Parathyroid adenoma (tissue), 2 donors: Measurements from ENCODE around the gene FKBP3.
"Not testable (repeated sequence)": the region's sequence is repeated elsewhere in the genome, so short reads cannot be mapped to it uniquely, and the experiment has no call there.

ENCODE experiments used
- H2AFZ ChIP-seq: fragments of 300-600 bp; sonication (generic); one replicate; pipeline ENCODE4 v1.7.0; 2017; ENCODE audit warnings: antibody characterized with exemption, mild to moderate bottlenecking
- H3K27ac ChIP-seq: fragments of 300-600 bp; sonication (generic); one replicate; pipeline ENCODE4 v1.7.0; 2017
- H3K27me3 ChIP-seq: fragments of 300-600 bp; sonication (generic); one replicate; pipeline ENCODE4 v1.7.0; 2017; ENCODE audit warnings: low read length; ENCODE audit not compliant: control insufficient read depth, insufficient read depth
- H3K36me3 ChIP-seq: fragments of 300-600 bp; sonication (generic); one replicate; pipeline ENCODE4 v1.7.0; 2017; ENCODE audit warnings: low read length; ENCODE audit not compliant: control insufficient read depth, insufficient read depth
- H3K4me1 ChIP-seq: fragments of 300-600 bp; sonication (generic); one replicate; pipeline ENCODE4 v1.7.0; 2017; ENCODE audit warnings: control low read depth
- H3K4me2 ChIP-seq: fragments of 300-600 bp; sonication (generic); one replicate; pipeline ENCODE4 v1.7.0; 2017; ENCODE audit warnings: low read length
- H3K4me3 ChIP-seq: fragments of 300-600 bp; sonication (generic); one replicate; pipeline ENCODE4 v1.7.0; 2017; ENCODE audit warnings: low read depth, low read length
- H3K79me2 ChIP-seq: fragments of 300-600 bp; sonication (generic); one replicate; pipeline ENCODE4 v1.7.0; 2017; ENCODE audit warnings: control low read depth
- H3K9ac ChIP-seq: fragments of 300-600 bp; sonication (generic); one replicate; pipeline ENCODE4 v1.7.0; 2017; ENCODE audit warnings: mild to moderate bottlenecking
- H3K9me3 ChIP-seq: fragments of 300-600 bp; sonication (generic); one replicate; pipeline ENCODE4 v1.7.0; 2017; ENCODE audit warnings: low read length; ENCODE audit not compliant: control insufficient read depth
- TF ChIP-seq, protein P1 (sequence below): fragments of 300-600 bp; sonication (generic); IDR thresholded peaks from one replicate; pipeline ENCODE4 v1.7.0; 2017; ENCODE audit warnings: antibody characterized with exemption, mild to moderate bottlenecking
- donor health status: primary hyperparathyroidism.

FKBP3 gene

DNA sequence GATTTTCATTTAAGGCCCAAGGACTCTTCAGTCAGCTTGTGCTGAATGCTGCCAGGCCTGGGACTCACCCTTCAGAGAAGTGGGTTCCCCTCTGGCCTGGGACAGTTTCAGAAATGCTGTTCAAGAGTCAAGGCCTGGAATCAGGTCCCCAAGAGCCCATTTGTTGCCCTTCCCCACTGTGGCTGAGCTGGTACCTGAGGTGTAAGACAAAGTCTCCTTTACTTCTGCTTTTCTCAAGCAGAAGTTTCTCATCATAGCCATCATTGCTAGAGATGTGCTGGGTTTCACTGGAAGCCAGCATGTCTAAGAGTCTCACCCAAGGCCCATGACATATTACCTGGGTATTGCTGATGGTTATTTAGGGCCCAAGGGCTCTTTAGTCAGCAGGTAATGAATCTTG is 10.4 kb upstream of the FKBP3 start:
- no peaks in the 10 kb centered on the region for H3K4me1 ChIP-seq
- no peaks in the 10 kb centered on the region for H3K27me3 ChIP-seq
- H3K4me2 ChIP-seq, result no peak overlapping the region
- H3K36me3 ChIP-seq, result no peaks in the 10 kb centered on the region
- H3K79me2 ChIP-seq, result peaks cover 5% of the 10 kb centered on the region
- H3K27ac ChIP-seq, result no peak overlapping the region
- H2AFZ ChIP-seq, result no peak overlapping the region
- H3K4me3 ChIP-seq, result no peak overlapping the region
- TF ChIP-seq, protein P1, sequence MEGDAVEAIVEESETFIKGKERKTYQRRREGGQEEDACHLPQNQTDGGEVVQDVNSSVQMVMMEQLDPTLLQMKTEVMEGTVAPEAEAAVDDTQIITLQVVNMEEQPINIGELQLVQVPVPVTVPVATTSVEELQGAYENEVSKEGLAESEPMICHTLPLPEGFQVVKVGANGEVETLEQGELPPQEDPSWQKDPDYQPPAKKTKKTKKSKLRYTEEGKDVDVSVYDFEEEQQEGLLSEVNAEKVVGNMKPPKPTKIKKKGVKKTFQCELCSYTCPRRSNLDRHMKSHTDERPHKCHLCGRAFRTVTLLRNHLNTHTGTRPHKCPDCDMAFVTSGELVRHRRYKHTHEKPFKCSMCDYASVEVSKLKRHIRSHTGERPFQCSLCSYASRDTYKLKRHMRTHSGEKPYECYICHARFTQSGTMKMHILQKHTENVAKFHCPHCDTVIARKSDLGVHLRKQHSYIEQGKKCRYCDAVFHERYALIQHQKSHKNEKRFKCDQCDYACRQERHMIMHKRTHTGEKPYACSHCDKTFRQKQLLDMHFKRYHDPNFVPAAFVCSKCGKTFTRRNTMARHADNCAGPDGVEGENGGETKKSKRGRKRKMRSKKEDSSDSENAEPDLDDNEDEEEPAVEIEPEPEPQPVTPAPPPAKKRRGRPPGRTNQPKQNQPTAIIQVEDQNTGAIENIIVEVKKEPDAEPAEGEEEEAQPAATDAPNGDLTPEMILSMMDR, result no peak
- no peak overlapping the region for H3K9ac ChIP-seq
- no peaks in the 10 kb centered on the region for H3K9me3 ChIP-seq

DNA sequence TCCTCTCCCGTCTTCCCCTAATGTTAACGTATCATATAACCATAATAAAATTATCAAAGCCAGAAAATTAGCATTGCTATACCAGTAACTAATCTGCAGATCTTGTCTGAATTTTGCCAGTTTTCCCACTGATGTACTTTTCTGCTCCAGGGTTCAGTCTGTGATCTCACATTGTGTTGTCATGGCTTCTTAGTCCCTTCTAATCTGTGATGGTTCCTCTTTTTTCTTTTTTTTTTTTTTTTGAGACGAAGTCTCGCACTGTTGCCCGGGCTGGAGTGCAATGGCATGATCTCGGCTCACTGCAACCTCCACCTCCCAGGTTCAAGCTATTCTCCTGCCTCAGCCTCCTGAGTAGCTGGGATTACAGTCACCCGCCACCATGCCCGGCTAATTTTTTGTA is 7.8 kb upstream of the FKBP3 start:
- H3K79me2 ChIP-seq, H3K36me3 ChIP-seq, H3K4me1 ChIP-seq, H3K4me3 ChIP-seq, H3K9me3 ChIP-seq, H2AFZ ChIP-seq, H3K9ac ChIP-seq, H3K27me3 ChIP-seq, H3K27ac ChIP-seq, H3K4me2 ChIP-seq: not testable (repeated sequence)

DNA sequence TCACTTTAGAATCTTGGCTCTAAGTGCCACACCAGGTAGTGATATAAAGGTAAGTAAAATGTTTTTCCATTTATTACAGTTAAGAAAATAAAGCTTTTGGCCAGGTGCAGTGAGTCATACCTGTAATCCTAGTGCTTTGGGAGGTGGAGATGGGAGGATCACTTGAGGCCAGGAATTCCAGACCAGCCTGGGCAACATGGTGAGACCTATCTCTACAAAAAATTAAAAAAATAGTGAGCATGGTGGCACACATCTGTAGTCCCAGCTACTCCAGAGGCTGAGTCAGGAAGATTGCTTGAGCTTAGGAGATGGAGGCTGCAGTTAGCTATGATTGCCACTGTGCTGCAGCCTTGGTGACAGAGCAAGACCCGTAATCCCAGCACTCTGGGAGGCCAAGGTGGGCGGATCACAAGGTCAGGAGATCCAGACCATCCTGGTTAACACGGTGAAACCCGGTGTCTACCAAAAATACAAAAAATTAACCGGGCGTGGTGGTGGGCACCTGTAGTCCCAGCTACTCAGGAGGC is 6.4 kb upstream of the FKBP3 start:
- no peaks in the 10 kb centered on the region for H3K36me3 ChIP-seq
- no peak overlapping the region for H3K4me3 ChIP-seq
- H3K4me2 ChIP-seq, result no peak overlapping the region
- no peaks in the 10 kb centered on the region for H3K27me3 ChIP-seq
- H3K27ac ChIP-seq, result no peak overlapping the region
- TF ChIP-seq, protein P1, result no peak
- H3K9ac ChIP-seq, result no peak overlapping the region
- no peaks in the 10 kb centered on the region for H3K4me1 ChIP-seq
- no peaks in the 10 kb centered on the region for H3K9me3 ChIP-seq
- no peak overlapping the region for H2AFZ ChIP-seq
- H3K79me2 ChIP-seq, result peaks cover 5% of the 10 kb centered on the region

DNA sequence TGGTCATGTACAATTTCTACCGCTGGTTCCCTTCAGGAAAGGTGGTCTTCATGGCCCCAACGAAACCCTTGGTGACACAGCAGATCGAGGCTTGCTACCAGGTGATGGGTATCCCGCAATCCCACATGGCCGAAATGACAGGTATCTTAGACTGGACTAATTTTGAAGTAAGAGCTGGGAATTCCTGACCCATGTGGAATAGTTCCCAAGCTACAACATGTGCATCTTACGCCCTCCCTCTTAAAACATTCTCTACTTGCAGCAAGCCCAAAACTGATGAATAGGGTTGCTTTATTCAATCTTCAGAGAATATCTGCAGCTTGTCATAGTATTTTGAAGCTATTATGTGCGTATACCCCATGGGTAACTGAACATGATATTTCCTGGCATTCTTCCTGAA is 2.1 kb upstream of the FKBP3 start:
- peak overlapping the region; percentile 90 for H3K4me3 ChIP-seq
- H3K79me2 ChIP-seq, result peaks cover 13% of the 10 kb centered on the region
- H2AFZ ChIP-seq, result peak overlapping the region; percentile 85
- TF ChIP-seq, protein P1, result no peak
- H3K27me3 ChIP-seq, result no peaks in the 10 kb centered on the region
- H3K9ac ChIP-seq, result no peak overlapping the region
- peak overlapping the region; percentile 95 for H3K4me2 ChIP-seq
- no peaks in the 10 kb centered on the region for H3K4me1 ChIP-seq
- no peaks in the 10 kb centered on the region for H3K36me3 ChIP-seq
- H3K27ac ChIP-seq, result no peak overlapping the region
- no peaks in the 10 kb centered on the region for H3K9me3 ChIP-seq

DNA sequence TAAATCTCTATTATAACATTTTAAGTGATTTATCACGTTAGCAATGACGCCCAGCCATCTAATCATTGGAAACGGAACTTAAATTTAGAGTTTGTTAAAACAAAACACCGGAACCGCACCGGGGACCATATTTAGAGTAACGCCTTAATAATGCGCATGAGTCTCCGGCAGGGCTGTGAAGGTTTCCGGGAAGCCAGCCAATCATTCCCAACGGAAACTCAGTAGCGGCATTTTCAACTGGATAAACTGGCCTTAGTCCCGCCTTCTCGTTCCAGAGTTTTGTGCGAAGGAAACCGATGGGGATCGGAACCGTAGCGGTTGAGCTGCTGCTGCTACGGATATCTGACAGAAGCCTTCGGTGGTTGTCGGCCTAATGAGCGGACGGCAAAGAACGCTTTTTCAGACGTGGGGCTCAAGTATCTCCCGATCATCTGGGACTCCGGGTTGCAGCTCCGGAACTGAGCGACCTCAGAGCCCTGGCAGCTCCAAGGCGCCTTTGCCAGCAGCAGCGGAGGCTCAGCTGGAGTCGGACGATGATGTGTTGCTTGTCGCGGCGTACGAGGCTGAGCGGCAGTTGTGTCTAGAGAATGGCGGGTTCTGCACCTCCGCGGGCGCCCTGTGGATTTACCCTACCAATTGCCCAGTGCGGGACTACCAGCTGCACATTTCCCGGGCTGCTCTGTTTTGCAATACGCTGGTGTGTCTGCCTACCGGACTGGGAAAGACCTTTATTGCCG is 1.5 kb upstream of the FKBP3 start, which contains the start of gene FANCM:
TSS of gene FANCM (plus strand) at position 272 of the 737 bp plus-strand sequence. CDS start at position 374, 102 bp downstream.
- peak within 1 kb of the TSS; percentile 90 for H3K4me3 ChIP-seq
- H3K9ac ChIP-seq, result no peak within 1 kb of the TSS
- TF ChIP-seq, protein P1, result no peak
- peaks cover 13% of the 10 kb centered on the region for H3K79me2 ChIP-seq
- peak within 1 kb of the TSS; percentile 85 for H2AFZ ChIP-seq
- peak within 1 kb of the TSS; percentile 87 for H3K27ac ChIP-seq
- H3K4me1 ChIP-seq, result no peaks in the 10 kb centered on the region
- peak within 1 kb of the TSS; percentile 95 for H3K4me2 ChIP-seq
- no peaks in the 10 kb centered on the region for H3K36me3 ChIP-seq
- no peaks in the 10 kb centered on the region for H3K27me3 ChIP-seq
- H3K9me3 ChIP-seq, result no peaks in the 10 kb centered on the region
